Esophagus squamous epithelium (tissue), 4 donors: ENCODE results near the gene MAGOH.

Experiments used
- CTCF ChIP-seq, 6 experiments: fragments of 450-650 bp in 4 of 6; fragments of 200-600 bp in 2 of 6; sonication (generic) in 2 of 6; IDR thresholded peaks; one replicate each; pipeline ENCODE4 v1.5.1; 2016 to 2019; ENCODE audit warnings: antibody characterized with exemption in 6 of 6, mild to moderate bottlenecking in 4 of 6, moderate library complexity in 4 of 6
- POLR2A ChIP-seq, 4 donors: fragments of 450-650 bp; IDR thresholded peaks; one replicate each; pipeline ENCODE4 v1.6.1; 2017; ENCODE audit warnings: antibody characterized with exemption in 4 of 4, mild to moderate bottlenecking in 4 of 4, moderate library complexity in 3 of 4

- TF ChIP-seq CTCF (IDR thresholded peaks at IDR 0.05) (no peak), POLR2A (IDR thresholded peaks at IDR 0.05) (no peak)
These were observed 23.7 kb upstream of the MAGOH start for GRCh38 chr1:53262000-53262399.
